Activated CD4-positive, alpha-beta memory T cell treated with anti-CD3 and anti-CD28 coated beads for 36 hours (primary cell): ENCODE data around the gene SBF1. TPM values are rescaled to one million over a fixed set of nuclear protein-coding genes. Genes with fewer than 3 reads are reported as not detected.

ENCODE experiments used
- CTCF ChIA-PET: fragments of 350-600 bp; sonication (Branson Sonifier 250); formaldehyde crosslinking; loops from one replicate; lab custom pipeline; 2021; ENCODE audit warnings: antibody characterized with exemption, inconsistent platforms; lab: Charles Lee
- POLR2A ChIA-PET: fragments of 350-600 bp; sonication (Branson Sonifier 250); formaldehyde crosslinking; loops from one replicate; lab custom pipeline; 2021; ENCODE audit warnings: antibody characterized with exemption; lab: Charles Lee
- DNase-seq: peaks from one replicate; pipeline ENCODE4 v3.0.0-alpha.2; 2020
- H3K27ac Mint-ChIP-seq: one replicate; pipeline ENCODE4 v1.8.0; 2021; ENCODE audit warnings: mixed read lengths
- H3K27me3 Mint-ChIP-seq: one replicate; pipeline ENCODE4 v1.8.0; 2021; ENCODE audit warnings: mixed read lengths
- H3K36me3 Mint-ChIP-seq: one replicate; pipeline ENCODE4 v1.8.0; 2021; ENCODE audit warnings: mixed read lengths
- H3K4me1 Mint-ChIP-seq: one replicate; pipeline ENCODE4 v1.8.0; 2021; ENCODE audit warnings: low read depth, mixed read lengths
- H3K4me3 Mint-ChIP-seq: one replicate; pipeline ENCODE4 v1.8.0; 2021; ENCODE audit warnings: mild to moderate bottlenecking, mixed read lengths
- H3K9me3 Mint-ChIP-seq: one replicate; pipeline ENCODE4 v1.8.0; 2021; ENCODE audit warnings: mixed read lengths
- intact Hi-C: fragments of 100-400 bp; cut with micrococcal nuclease; formaldehyde crosslinking; loops from one replicate; pipeline ENCODE4 v1.15.1; 2023
- total RNA-seq, 2 experiments: library from RNA; stranded (reverse); gene quantifications; one replicate each; pipeline ENCODE4 v1.2.3, GENCODE V29; 2021

SBF1 gene
- total RNA-seq, 2 experiments from 2014 or later: 110 to 112 TPM

DNA sequence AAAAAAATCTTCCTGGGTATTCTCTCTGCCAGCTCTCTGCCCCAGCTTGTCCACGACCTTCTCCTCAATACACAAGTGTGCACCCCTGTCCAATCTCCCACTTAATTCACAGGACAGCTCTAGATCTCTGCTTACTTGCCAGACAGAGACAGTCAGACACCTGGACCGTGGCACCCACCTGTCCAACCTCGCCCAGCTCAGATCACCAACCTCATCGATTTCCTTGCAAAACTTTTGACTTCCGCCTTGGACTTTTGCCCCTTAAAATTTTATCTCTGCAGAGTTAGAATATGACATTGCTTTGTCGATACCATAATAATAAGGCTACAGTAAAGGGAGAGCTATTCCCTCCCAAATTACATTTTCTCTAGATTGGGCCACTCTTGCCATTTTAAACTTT is 22.3 kb upstream of the SBF1 start:
- Mint-ChIP-seq H3K27me3 (no peaks in the 10 kb centered on the region), H3K9me3 (no peaks in the 10 kb centered on the region), H3K27ac (no peak overlapping the region), H3K4me3 (no peak overlapping the region), H3K4me1 (no peaks in the 10 kb centered on the region), H3K36me3 (no peaks in the 10 kb centered on the region)
- CTCF ChIA-PET: interaction anchor here (0.7 to 3.9 kb wide), 22 partner anchors 11 to 256 kb away, joined by 3 to 24 read pairs (median 5); partner anchors contain the start of genes ADM2, HDAC10, LMF2 and MAPK11
- intact Hi-C loops: loop anchor here (5.0 kb wide), 1 partner anchor 40 kb away; no protein-coding TSS in a partner anchor
- DNase-seq: no peak
- POLR2A ChIA-PET: interaction anchor here (0.7 to 1.1 kb wide), 3 partner anchors 11 to 22 kb away, joined by 3 to 4 read pairs (median 4); partner anchors contain the start of genes LMF2, MIOX and NCAPH2

GRCh38 chr22:50490531-50491308 is 15.9 kb upstream of the SBF1 start:
- Mint-ChIP-seq H3K9me3 (no peaks in the 10 kb centered on the region), H3K4me3 (peak overlapping the region; percentile 23), H3K4me1 (peaks cover 6% of the 10 kb centered on the region), H3K27me3 (no peaks in the 10 kb centered on the region), H3K36me3 (no peaks in the 10 kb centered on the region), H3K27ac (no peak overlapping the region)
- intact Hi-C loops: no loop called here
- DNase-seq: peak; percentile 29
- POLR2A ChIA-PET: no interaction called here
- CTCF ChIA-PET: no interaction called here

DNA sequence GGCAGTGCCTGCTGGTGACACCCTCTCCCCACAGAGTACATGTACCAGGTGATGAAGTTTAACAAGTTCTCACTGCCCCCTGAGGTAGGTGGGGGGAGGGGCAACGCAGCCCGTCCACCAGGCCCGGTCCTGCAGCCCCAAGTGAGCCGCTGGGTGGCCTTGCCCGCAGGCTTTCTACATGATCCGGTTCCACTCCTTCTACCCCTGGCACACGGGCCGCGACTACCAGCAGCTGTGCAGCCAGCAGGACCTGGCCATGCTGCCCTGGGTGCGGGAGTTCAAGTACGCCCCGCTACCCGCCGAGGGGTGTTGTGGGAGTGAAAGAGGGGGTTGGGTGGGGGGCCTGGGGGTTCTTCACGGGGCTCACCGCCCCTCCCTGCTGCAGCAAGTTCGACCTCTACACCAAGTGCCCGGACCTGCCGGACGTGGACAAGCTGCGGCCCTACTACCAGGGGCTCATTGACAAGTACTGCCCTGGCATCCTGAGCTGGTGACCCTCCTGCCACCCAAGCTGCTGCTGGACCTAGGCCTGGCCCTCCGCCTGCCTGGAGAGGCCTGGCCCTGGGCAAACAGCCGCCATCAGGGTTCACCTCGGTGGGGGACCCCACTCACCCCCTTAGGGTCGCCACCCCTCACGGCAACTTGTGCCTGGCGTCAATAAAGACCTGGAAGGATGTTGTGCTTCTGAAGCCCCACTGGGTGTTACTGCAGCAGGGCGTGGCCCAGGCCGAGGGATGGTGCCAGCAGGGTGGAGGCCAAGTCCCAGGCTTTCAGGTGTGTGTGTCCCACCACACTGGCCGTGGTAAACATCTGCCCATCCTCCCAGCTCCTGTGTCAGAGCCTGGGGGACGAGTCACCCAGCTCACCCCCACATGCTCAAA is 14.8 kb upstream of the SBF1 start:
- Mint-ChIP-seq H3K27ac (no peak overlapping the region), H3K9me3 (no peaks in the 10 kb centered on the region), H3K27me3 (no peaks in the 10 kb centered on the region), H3K4me3 (no peak overlapping the region), H3K36me3 (no peaks in the 10 kb centered on the region), H3K4me1 (peaks cover 6% of the 10 kb centered on the region)
- POLR2A ChIA-PET: no interaction called here
- no peak for DNase-seq
- intact Hi-C loops: no loop called here
- CTCF ChIA-PET: no interaction called here

DNA sequence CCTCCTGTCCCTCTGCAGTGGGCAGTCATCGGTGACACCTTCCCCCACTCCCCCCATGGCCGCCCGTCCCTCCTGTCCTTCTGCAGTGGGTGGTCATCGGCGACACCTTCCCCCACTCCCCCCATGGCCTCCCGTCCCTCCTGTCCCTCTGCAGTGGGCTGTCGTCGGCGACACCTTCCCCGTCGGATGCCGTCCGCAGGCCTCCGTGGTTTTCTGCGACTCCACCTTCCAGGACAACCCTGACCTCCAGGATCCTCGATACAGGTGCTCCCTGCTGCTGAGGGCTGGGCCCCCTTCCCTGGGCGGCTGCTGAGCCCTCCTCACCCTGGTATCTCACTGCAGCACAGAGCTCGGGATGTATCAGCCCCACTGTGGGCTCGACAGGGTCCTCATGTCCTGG is 14.1 kb upstream of the SBF1 start:
- peaks cover 2% of the 10 kb centered on the region for H3K36me3 Mint-ChIP-seq
- POLR2A ChIA-PET: no interaction called here
- no peak overlapping the region for H3K4me3 Mint-ChIP-seq
- no peak for DNase-seq
- CTCF ChIA-PET: no interaction called here
- H3K9me3 Mint-ChIP-seq: no peaks in the 10 kb centered on the region
- intact Hi-C loops: no loop called here
- H3K27me3 Mint-ChIP-seq: no peaks in the 10 kb centered on the region
- H3K4me1 Mint-ChIP-seq: peaks cover 6% of the 10 kb centered on the region
- H3K27ac Mint-ChIP-seq: no peak overlapping the region

DNA sequence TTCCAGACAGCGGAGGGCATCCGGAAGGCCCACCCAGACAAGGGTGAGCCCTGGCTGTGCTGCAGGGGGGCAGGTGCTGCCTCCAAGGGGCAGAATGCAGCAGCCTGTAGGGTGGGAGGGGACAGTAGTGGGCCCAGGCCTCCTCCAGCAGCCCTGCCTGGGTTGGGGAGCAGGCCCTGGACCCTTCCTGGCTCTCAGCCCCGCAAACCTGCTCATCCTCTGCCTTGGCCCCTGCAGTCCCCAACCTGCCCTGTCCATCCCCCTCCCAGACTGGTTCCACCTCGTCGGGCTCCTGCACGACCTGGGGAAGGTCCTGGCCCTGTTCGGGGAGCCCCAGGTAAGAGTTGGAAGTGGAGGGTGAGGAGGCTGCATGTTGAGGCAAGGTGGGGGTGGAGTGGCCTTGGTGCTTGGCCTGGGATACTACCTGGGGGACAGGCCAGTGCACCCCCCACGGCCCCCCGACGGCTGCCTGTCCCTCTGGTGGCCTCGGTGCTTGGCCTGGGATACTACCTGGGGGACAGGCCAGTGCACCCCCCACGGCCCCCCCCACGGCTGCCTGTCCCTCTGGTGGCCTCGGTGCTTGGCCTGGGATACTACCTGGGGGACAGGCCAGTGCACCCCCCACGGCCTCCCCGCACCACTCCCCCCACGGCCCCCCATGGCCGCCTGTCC is 13.3 kb upstream of the SBF1 start:
- CTCF ChIA-PET: interaction anchor here (2.9 kb wide), 1 partner anchor 10 kb away, joined by 11 read pairs; no protein-coding TSS in a partner anchor
- no peak for DNase-seq
- Mint-ChIP-seq H3K27ac (no peak overlapping the region), H3K4me3 (no peak overlapping the region), H3K36me3 (peaks cover 2% of the 10 kb centered on the region), H3K27me3 (no peaks in the 10 kb centered on the region), H3K9me3 (no peaks in the 10 kb centered on the region), H3K4me1 (peaks cover 6% of the 10 kb centered on the region)
- intact Hi-C loops: no loop called here
- POLR2A ChIA-PET: no interaction called here

- H3K4me3 Mint-ChIP-seq: no peak overlapping the region
- CTCF ChIA-PET: interaction anchor here (0.9 to 2.9 kb wide), 2 partner anchors 11 to 38 kb away, joined by 4 to 11 read pairs; partner anchors contain the start of gene SCO2
- H3K36me3 Mint-ChIP-seq: peaks cover 2% of the 10 kb centered on the region
- no peaks in the 10 kb centered on the region for H3K27me3 Mint-ChIP-seq
- peaks cover 6% of the 10 kb centered on the region for H3K4me1 Mint-ChIP-seq
- no peak for DNase-seq
- no peaks in the 10 kb centered on the region for H3K9me3 Mint-ChIP-seq
- H3K27ac Mint-ChIP-seq: no peak overlapping the region
- intact Hi-C loops: no loop called here
- POLR2A ChIA-PET: no interaction called here
These were observed 12.6 kb upstream of the SBF1 start for GRCh38 chr22:50487290-50488005.

- Mint-ChIP-seq H3K27me3 (no peaks in the 10 kb centered on the region), H3K27ac (no peak within 1 kb of the TSS), H3K36me3 (peaks cover 2% of the 10 kb centered on the region), H3K9me3 (no peaks in the 10 kb centered on the region), H3K4me1 (peaks cover 6% of the 10 kb centered on the region), H3K4me3 (no peak within 1 kb of the TSS)
- DNase-seq: no peak
- ChIA-PET POLR2A (interaction anchor here (0.6 to 0.7 kb wide), 2 partner anchors 10 to 47 kb away, joined by 3 to 4 read pairs; no protein-coding TSS in a partner anchor), CTCF (interaction anchor here (0.9 to 2.9 kb wide), 2 partner anchors 11 to 39 kb away, joined by 4 to 11 read pairs; partner anchors contain the start of gene SCO2)
- intact Hi-C loops: no loop called here
These were observed 11.9 kb upstream of the SBF1 start, which contains the start of gene MIOX for GRCh38 chr22:50486561-50487289. TSS of gene MIOX (plus strand) at chr22:50486859. CDS start at chr22:50486898, 39 bp downstream.

DNA sequence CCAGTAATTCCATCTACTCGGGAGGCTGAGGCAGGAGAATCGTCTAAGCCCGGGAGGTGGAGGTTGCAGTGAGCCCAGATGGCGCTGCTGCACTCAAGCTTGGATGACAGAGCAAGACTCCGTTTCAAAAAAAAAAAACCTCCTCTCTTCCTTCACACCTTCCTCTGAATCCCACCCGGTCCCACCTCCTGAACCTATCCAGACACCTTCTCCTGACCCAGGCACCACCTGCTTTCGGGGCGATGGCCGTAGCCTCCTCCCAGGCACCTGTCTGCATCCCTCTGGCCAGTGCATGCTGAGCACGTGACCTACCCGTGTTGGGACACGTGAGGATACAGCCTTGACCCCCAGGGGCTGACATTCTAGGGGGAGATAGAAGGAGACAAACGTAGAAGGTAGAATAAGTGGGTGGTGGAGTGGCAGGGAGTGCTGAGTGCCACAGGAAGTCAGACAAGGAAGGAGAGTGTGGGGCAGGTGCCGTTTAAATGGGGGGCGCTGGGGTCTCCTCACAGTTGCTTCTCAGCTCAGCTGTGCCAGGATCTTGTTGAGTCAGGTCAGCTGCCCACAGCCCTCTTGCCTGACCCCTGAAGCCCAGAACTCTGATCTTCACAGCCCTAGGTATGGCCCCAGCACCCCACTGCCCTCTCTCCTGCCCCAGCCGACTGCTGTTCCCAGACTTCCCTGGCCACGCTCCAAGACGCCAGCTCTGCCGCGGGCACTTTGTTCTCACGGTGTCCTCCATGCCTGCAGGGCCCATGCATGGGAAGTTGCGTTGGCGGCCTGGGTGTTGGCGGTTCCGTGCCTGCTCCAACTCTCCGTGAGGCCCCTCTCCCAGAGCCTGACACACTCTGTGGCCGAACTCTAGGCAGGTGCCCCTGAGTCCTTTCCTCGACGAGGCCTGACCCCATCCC is 10.6 kb upstream of the SBF1 start:
- ChIA-PET POLR2A (interaction anchor here (1.3 kb wide), 1 partner anchor 10 kb away, joined by 3 read pairs; the partner anchor contains the start of gene SBF1), CTCF (interaction anchor here (2.9 kb wide), 1 partner anchor 12 kb away, joined by 11 read pairs; no protein-coding TSS in a partner anchor)
- Mint-ChIP-seq H3K4me3 (no peak overlapping the region), H3K27me3 (no peaks in the 10 kb centered on the region), H3K9me3 (no peaks in the 10 kb centered on the region), H3K36me3 (peaks cover 2% of the 10 kb centered on the region), H3K4me1 (no peaks in the 10 kb centered on the region), H3K27ac (no peak overlapping the region)
- DNase-seq: no peak
- intact Hi-C loops: no loop called here

DNA sequence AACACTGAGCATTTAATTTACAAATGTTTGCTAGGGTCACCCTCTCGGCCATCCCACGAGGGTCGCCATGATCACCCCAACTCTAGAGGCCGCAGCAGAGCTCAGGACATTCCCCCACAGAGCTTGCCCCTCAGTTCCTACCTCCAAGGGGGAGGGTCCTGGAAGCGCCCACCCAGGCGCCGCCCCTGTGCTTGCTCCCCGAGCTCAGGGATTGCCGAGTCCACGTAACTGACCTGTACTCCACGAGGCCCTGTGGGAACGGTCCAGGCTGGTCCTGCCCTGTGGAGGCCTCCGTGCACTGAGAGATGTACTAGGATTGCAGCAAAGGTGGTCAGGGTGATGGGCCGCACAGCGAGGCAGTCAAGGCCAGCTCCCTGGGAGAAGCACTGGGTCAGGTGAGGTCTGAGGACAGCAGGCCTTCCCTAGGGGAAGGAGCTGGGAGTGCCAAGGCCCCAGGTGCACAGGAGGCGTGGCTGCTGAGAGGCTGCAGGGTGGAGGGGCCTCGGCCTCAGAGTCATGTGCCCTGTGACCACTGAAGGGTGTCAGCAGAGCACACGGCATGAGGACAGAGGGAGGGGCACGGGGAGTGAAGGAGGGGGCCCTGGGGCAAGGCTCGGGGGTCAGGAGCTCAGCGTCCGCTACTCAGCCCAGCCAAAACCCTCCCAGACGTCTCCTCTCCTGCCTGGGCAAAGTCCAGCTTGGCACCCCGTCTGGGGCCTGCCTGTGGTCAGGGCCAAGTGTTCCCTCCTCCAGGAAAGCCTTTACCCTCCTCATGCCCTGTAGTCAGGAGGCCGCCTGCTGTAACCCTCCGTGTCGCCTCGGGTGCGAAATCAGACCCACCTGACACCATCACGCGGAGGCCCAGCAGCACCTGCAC is 9.4 kb upstream of the SBF1 start:
- POLR2A ChIA-PET: interaction anchor here (1.3 kb wide), 1 partner anchor 9 kb away, joined by 3 read pairs; the partner anchor contains the start of gene SBF1
- CTCF ChIA-PET: no interaction called here
- intact Hi-C loops: no loop called here
- Mint-ChIP-seq H3K27ac (no peak overlapping the region), H3K27me3 (peaks cover 3% of the 10 kb centered on the region), H3K9me3 (no peaks in the 10 kb centered on the region), H3K4me3 (no peak overlapping the region), H3K36me3 (peaks cover 2% of the 10 kb centered on the region), H3K4me1 (peaks cover 3% of the 10 kb centered on the region)
- no peak for DNase-seq
